Loucy (cell line): Measurements from ENCODE around the gene CYS1.

Experiments used
- H2AFZ ChIP-seq: fragments of 200-600 bp; sonication (generic); 2 replicates; pipeline ENCODE4 v1.6.0; 2016; ENCODE audit warnings: antibody characterized with exemption, mild to moderate bottlenecking, low read length, moderate library complexity
- H3F3A ChIP-seq: fragments of 200-600 bp; 2 replicates; pipeline ENCODE4 v1.6.0; 2016; ENCODE audit warnings: antibody characterized with exemption, low read depth, mild to moderate bottlenecking
- H3K27me3 ChIP-seq: fragments of 200-600 bp; sonication (generic); 2 replicates; pipeline ENCODE4 v1.6.1; 2014; ENCODE audit warnings: low read length, mild to moderate bottlenecking; ENCODE audit not compliant: insufficient read depth, poor library complexity, severe bottlenecking
- H3K36me3 ChIP-seq: fragments of 200-600 bp; sonication (generic); 2 replicates; pipeline ENCODE4 v1.6.1; 2016; ENCODE audit warnings: low read length; ENCODE audit not compliant: insufficient read depth
- H3K4me1 ChIP-seq: fragments of 200-600 bp; sonication (generic); 2 replicates; pipeline ENCODE4 v1.5.1; 2014; ENCODE audit warnings: low read length, mild to moderate bottlenecking; ENCODE audit not compliant: insufficient read depth, poor library complexity, severe bottlenecking
- H3K4me2 ChIP-seq: fragments of 200-600 bp; sonication (generic); 2 replicates; pipeline ENCODE4 v1.6.0; 2014; ENCODE audit warnings: antibody characterized with exemption, low read length, low read depth, mild to moderate bottlenecking; ENCODE audit not compliant: poor library complexity, severe bottlenecking
- H3K4me3 ChIP-seq: fragments of 200-600 bp; sonication (generic); 2 replicates; pipeline ENCODE4 v1.5.1; 2014; ENCODE audit warnings: low read length, mild to moderate bottlenecking, mixed read lengths; ENCODE audit not compliant: poor library complexity, severe bottlenecking
- H3K79me2 ChIP-seq: fragments of 200-600 bp; sonication (generic); 2 replicates; pipeline ENCODE4 v1.6.1; 2014; ENCODE audit warnings: low read length; ENCODE audit not compliant: insufficient read depth
- H3K9ac ChIP-seq: fragments of 200-600 bp; sonication (generic); 2 replicates; pipeline ENCODE4 v1.6.0; 2014; ENCODE audit warnings: mild to moderate bottlenecking, low read depth, low read length, moderate library complexity; ENCODE audit not compliant: poor library complexity, severe bottlenecking
- H3K9me2 ChIP-seq: fragments of 200-600 bp; sonication (generic); replicated peaks from 2 replicates; pipeline ENCODE4 v1.6.1; 2016; ENCODE audit warnings: low read depth, low read length, mixed read lengths
- H3K9me3 ChIP-seq: fragments of 200-600 bp; sonication (generic); 2 replicates; pipeline ENCODE4 v1.6.1; 2014; ENCODE audit warnings: mild to moderate bottlenecking, antibody characterized with exemption, low read length, low read depth; ENCODE audit not compliant: insufficient read depth
- H4K20me1 ChIP-seq: fragments of 200-600 bp; sonication (generic); 2 replicates; pipeline ENCODE4 v1.6.0; 2014; ENCODE audit warnings: antibody characterized with exemption, low read length, mild to moderate bottlenecking; ENCODE audit not compliant: insufficient read depth, poor library complexity, severe bottlenecking
- EZH2phosphoT487 ChIP-seq: fragments of 200-600 bp; IDR thresholded peaks from 2 replicates; pipeline ENCODE4 v1.6.1; 2018; ENCODE audit warnings: antibody characterized with exemption, mild to moderate bottlenecking, moderate library complexity, borderline replicate concordance
- TF ChIP-seq, protein P1 (sequence below): fragments of 200-600 bp; sonication (generic); conservative IDR thresholded peaks from 2 replicates; pipeline ENCODE4 v1.5.1; 2014; ENCODE audit warnings: mild to moderate bottlenecking, antibody characterized with exemption, low read length

Gene CYS1

DNA sequence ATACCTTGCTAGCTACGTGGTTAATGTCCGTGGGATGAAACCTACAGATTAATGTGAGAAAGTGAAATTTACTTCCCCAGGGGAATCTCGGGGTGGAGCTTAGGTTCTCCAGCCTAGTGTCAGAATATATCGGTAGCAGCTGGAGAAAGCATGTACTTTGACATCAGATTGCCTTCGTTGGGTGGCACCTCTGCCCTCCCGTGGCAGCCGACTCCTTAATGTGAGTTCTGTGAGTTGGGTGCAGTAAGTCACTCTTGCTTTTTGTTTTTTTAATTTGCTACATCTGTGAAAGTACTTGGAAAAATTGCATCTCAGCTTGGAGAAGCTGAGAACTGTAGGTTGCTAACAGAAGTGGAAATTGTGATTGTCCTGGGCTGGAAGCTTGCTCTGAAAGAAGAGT, 33.3 kb downstream of the CYS1 start:
- no peaks in the 10 kb centered on the region for H3K9me2 ChIP-seq
- no peaks in the 10 kb centered on the region for H3K9me3 ChIP-seq
- H3K79me2 ChIP-seq, result no peaks in the 10 kb centered on the region
- no peaks in the 10 kb centered on the region for H3K36me3 ChIP-seq
- H3F3A ChIP-seq, result no peaks in the 10 kb centered on the region
- no peak overlapping the region for H3K4me3 ChIP-seq
- no peaks in the 10 kb centered on the region for H3K4me1 ChIP-seq
- no peak overlapping the region for H3K4me2 ChIP-seq
- TF ChIP-seq EZH2phosphoT487, result no peak
- TF ChIP-seq, protein P1, sequence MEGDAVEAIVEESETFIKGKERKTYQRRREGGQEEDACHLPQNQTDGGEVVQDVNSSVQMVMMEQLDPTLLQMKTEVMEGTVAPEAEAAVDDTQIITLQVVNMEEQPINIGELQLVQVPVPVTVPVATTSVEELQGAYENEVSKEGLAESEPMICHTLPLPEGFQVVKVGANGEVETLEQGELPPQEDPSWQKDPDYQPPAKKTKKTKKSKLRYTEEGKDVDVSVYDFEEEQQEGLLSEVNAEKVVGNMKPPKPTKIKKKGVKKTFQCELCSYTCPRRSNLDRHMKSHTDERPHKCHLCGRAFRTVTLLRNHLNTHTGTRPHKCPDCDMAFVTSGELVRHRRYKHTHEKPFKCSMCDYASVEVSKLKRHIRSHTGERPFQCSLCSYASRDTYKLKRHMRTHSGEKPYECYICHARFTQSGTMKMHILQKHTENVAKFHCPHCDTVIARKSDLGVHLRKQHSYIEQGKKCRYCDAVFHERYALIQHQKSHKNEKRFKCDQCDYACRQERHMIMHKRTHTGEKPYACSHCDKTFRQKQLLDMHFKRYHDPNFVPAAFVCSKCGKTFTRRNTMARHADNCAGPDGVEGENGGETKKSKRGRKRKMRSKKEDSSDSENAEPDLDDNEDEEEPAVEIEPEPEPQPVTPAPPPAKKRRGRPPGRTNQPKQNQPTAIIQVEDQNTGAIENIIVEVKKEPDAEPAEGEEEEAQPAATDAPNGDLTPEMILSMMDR, result no peak
- H3K27me3 ChIP-seq, result no peaks in the 10 kb centered on the region
- H4K20me1 ChIP-seq, result no peaks in the 10 kb centered on the region
- no peak overlapping the region for H3K9ac ChIP-seq
- H2AFZ ChIP-seq, result no peak overlapping the region

DNA sequence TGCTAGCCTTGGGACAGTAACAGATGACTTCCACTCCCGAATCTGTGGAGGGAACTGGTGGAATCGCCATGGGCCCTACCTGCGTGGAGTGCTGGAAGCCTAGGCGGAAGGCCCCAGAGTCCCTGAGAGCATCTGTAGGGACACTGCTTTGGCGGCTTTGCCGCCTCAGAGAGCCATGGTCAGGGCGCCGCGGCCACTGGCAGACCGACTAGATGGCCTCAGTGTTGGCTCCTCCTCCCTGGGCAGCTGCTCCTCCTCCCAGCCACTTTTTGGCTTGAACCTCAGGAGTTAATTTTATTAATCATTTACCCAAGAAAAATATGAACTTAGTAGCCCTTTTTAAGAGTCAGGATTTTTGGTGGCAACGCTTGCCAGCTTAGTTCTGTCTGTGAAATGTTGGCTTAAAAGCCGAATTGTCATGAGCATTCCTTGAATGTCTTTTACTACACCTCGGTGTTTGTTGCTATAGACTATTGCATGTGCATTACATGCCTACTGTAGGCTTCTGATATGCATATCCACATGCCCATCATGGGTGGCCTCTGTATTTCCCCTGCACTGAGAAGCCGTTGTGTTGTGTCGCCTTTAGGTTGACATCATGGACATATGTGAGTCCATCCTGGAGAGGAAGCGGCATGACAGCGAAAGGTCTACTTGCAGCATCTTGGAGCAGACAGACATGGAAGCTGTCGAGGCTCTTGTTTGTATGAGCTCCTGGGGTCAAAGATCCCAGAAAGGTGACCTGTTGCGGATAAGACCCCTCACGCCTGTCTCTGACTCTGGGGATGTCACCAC, 34.5 kb downstream of the CYS1 start:
- Histone ChIP-seq H2AFZ (no peak overlapping the region), H3K9ac (no peak overlapping the region), H3F3A (no peaks in the 10 kb centered on the region), H4K20me1 (no peaks in the 10 kb centered on the region), H3K4me3 (no peak overlapping the region), H3K9me3 (no peaks in the 10 kb centered on the region), H3K27me3 (no peaks in the 10 kb centered on the region), H3K79me2 (no peaks in the 10 kb centered on the region), H3K4me1 (no peaks in the 10 kb centered on the region), H3K4me2 (no peak overlapping the region), H3K9me2 (no peaks in the 10 kb centered on the region), H3K36me3 (no peaks in the 10 kb centered on the region)
- TF ChIP-seq, protein P1, result no peak
- TF ChIP-seq EZH2phosphoT487, result no peak

DNA sequence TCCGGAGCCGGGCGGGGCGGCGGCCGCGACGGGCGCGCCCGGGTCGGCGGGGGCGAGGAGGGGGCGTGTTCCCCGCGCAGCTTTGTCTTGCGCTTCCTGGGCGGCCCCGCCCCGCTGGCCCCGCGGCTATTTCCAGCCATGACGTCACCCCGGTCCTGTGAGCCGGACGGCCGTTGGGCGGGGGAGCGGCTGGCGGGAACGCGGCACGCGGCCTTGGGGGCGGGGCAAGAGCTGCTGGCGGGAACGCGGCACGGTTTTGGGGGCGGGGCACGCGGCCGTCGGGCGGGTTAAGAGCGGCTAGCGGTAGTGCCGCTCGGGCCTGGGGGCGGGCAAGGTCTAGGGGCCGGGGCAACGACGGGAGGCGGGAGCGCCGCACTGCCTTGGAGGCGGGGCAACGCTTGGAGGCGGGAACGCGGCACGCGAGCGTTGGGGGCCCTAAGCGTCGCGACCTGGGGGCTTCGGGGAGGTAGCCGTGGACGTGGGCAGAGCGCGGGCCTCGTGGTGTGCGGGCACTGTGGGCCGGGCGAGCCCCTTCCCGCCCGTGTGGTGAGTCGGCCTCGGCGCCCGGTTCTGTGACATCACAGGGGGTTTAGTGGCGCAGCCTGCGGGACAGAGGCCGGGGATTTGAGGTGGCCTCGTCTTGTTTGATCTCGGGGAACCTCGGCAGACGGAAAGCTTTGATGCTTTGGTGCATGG, 36.2 kb downstream of the CYS1 start:
- H4K20me1 ChIP-seq, result no peaks in the 10 kb centered on the region
- H3K27me3 ChIP-seq, result no peaks in the 10 kb centered on the region
- H3K9me2 ChIP-seq, result no peaks in the 10 kb centered on the region
- H3K4me1 ChIP-seq, result no peaks in the 10 kb centered on the region
- H3K9me3 ChIP-seq, result no peaks in the 10 kb centered on the region
- H3K36me3 ChIP-seq, result no peaks in the 10 kb centered on the region
- H3K4me2 ChIP-seq, result no peak overlapping the region
- no peak overlapping the region for H2AFZ ChIP-seq
- TF ChIP-seq, protein P1, result no peak
- no peak overlapping the region for H3K4me3 ChIP-seq
- no peak overlapping the region for H3K9ac ChIP-seq
- H3F3A ChIP-seq, result no peaks in the 10 kb centered on the region
- no peaks in the 10 kb centered on the region for H3K79me2 ChIP-seq
